ENCODE data around the gene UBE2G2.
A peak's percentile ranks its signal among the peaks of the same experiment; 100 is the strongest.

Gene UBE2G2

GRCh38 chr21:44742418-44743153 is 59.0 kb downstream of the UBE2G2 start:
- DNase-seq: no peak

- DNase-seq: no peak
These were observed 59.7 kb downstream of the UBE2G2 start for GRCh38 chr21:44741921-44742320.

- no peak for DNase-seq
These were observed 60.9 kb downstream of the UBE2G2 start for GRCh38 chr21:44740742-44741141.

GRCh38 chr21:44739316-44739715 is 62.3 kb downstream of the UBE2G2 start:
- no peak for DNase-seq

- no peak for DNase-seq
These were observed 63.0 kb downstream of the UBE2G2 start for GRCh38 chr21:44738621-44739020.

- DNase-seq: peak in 1 of 2 experiments; percentile 7
These were observed 63.8 kb downstream of the UBE2G2 start for GRCh38 chr21:44737706-44738354.

- DNase-seq: no peak
These were observed 65.2 kb downstream of the UBE2G2 start for GRCh38 chr21:44736291-44737004.

- no peak for DNase-seq
These were observed 65.8 kb downstream of the UBE2G2 start for GRCh38 chr21:44735821-44736220.

GRCh38 chr21:44734841-44735240 is 66.8 kb downstream of the UBE2G2 start:
- DNase-seq: no peak

GRCh38 chr21:44734026-44734745 is 67.4 kb downstream of the UBE2G2 start:
- DNase-seq: no peak

GRCh38 chr21:44732956-44733355 is 68.7 kb downstream of the UBE2G2 start:
- no peak for DNase-seq

- no peak for DNase-seq
These were observed 69.4 kb downstream of the UBE2G2 start for GRCh38 chr21:44732263-44732662.

GRCh38 chr21:44730951-44731579 is 70.6 kb downstream of the UBE2G2 start:
- no peak for DNase-seq

GRCh38 chr21:44730028-44730395 is 71.6 kb downstream of the UBE2G2 start:
- DNase-seq: no peak

- DNase-seq: no peak
These were observed 72.1 kb downstream of the UBE2G2 start for GRCh38 chr21:44729336-44730027.

GRCh38 chr21:44728716-44729115 is 72.9 kb downstream of the UBE2G2 start:
- DNase-seq: no peak

GRCh38 chr21:44727757-44728156 is 73.9 kb downstream of the UBE2G2 start:
- no peak for DNase-seq

GRCh38 chr21:44727321-44727720 is 74.3 kb downstream of the UBE2G2 start:
- no peak for DNase-seq

- DNase-seq: no peak
These were observed 74.8 kb downstream of the UBE2G2 start for GRCh38 chr21:44726826-44727225.

- DNase-seq: no peak
These were observed 76.7 kb downstream of the UBE2G2 start for GRCh38 chr21:44724926-44725325.

- DNase-seq: no peak
These were observed 77.4 kb downstream of the UBE2G2 start for GRCh38 chr21:44724196-44724595.

All from NCI-H1930 (cell line).